G401 (cell line): Measurements from ENCODE around the gene RBP5. TPM values are rescaled to one million over a fixed set of nuclear protein-coding genes. Genes with fewer than 3 reads are reported as not detected.
"Not testable (repeated sequence)": the region's sequence is repeated elsewhere in the genome, so short reads cannot be mapped to it uniquely, and the experiment has no call there.

Source experiments
- DNase-seq: peaks from one replicate; pipeline ENCODE4 v3.0.0-alpha.2; 2015; ENCODE audit warnings: low spot score
- in situ Hi-C: cut with HindIII; loops from 2 replicates; pipeline ENCODE4 v1.10.0; 2016; ENCODE audit warnings: low sequenced_read_pairs, mixed read lengths
- total RNA-seq: library from RNA; depleted of rRNA; stranded (reverse); fragments of >200 nt; shearing (Covaris generic); gene quantifications from 2 replicates; pipeline ENCODE4 v1.2.3, GENCODE V29; 2014

Gene RBP5
- total RNA-seq, 1 experiment from 2014 or later = not detected

GRCh38 chr12:7108003-7108795 lies 20.5 kb downstream of the RBP5 start:
- in situ Hi-C loops = loop anchor here (10.0 kb wide), 1 partner anchor 57 kb away; no protein-coding TSS in a partner anchor

GRCh38 chr12:7107636-7108002 lies 21.1 kb downstream of the RBP5 start:
- in situ Hi-C loops = loop anchor here (10.0 kb wide), 1 partner anchor 57 kb away; no protein-coding TSS in a partner anchor
- DNase-seq = peak; percentile 12

More at GRCh38 chr12:7108003-7108795, 20.5 kb downstream of the RBP5 start:
- DNase-seq = peak; percentile 34

- in situ Hi-C loops = loop anchor here (10.0 kb wide), 1 partner anchor 58 kb away; no protein-coding TSS in a partner anchor
- not testable (repeated sequence) for DNase-seq
Observed at GRCh38 chr12:7107181-7107580, 21.5 kb downstream of the RBP5 start.

GRCh38 chr12:7106082-7106481 lies 22.6 kb downstream of the RBP5 start:
- in situ Hi-C loops = loop anchor here (10.0 kb wide), 1 partner anchor 59 kb away; no protein-coding TSS in a partner anchor
- no peak for DNase-seq

- in situ Hi-C loops = loop anchor here (10.0 kb wide), 1 partner anchor 61 kb away; no protein-coding TSS in a partner anchor
Observed at GRCh38 chr12:7103837-7104584, 24.7 kb downstream of the RBP5 start.

GRCh38 chr12:7102582-7102981 lies 26.1 kb downstream of the RBP5 start:
- DNase-seq = no peak
- in situ Hi-C loops = loop anchor here (10.0 kb wide), 1 partner anchor 62 kb away; no protein-coding TSS in a partner anchor

More at GRCh38 chr12:7103837-7104584, 24.7 kb downstream of the RBP5 start:
- no peak for DNase-seq

- no peak for DNase-seq
- in situ Hi-C loops = loop anchor here (10.0 kb wide), 1 partner anchor 63 kb away; no protein-coding TSS in a partner anchor
Observed at GRCh38 chr12:7101694-7102131, 27.0 kb downstream of the RBP5 start.

- no peak for DNase-seq
- in situ Hi-C loops = loop anchor here (10.0 kb wide), 1 partner anchor 64 kb away; no protein-coding TSS in a partner anchor
Observed at GRCh38 chr12:7101047-7101693, 27.5 kb downstream of the RBP5 start.

GRCh38 chr12:7100239-7100638 lies 28.4 kb downstream of the RBP5 start:
- in situ Hi-C loops = loop anchor here (10.0 kb wide), 1 partner anchor 65 kb away; no protein-coding TSS in a partner anchor

GRCh38 chr12:7099290-7099996 lies 29.2 kb downstream of the RBP5 start:
- in situ Hi-C loops = no loop called here
- DNase-seq = no peak

More at GRCh38 chr12:7100239-7100638, 28.4 kb downstream of the RBP5 start:
- DNase-seq = no peak

GRCh38 chr12:7096979-7097378 lies 31.7 kb downstream of the RBP5 start:
- DNase-seq = peak; percentile 36
- in situ Hi-C loops = no loop called here

- in situ Hi-C loops = no loop called here
- no peak for DNase-seq
Observed at GRCh38 chr12:7096006-7096932, 32.4 kb downstream of the RBP5 start.

GRCh38 chr12:7093892-7094291 lies 34.8 kb downstream of the RBP5 start:
- no peak for DNase-seq
- in situ Hi-C loops = no loop called here

GRCh38 chr12:7093486-7093885 lies 35.2 kb downstream of the RBP5 start:
- no peak for DNase-seq
- in situ Hi-C loops = no loop called here

GRCh38 chr12:7092986-7093460 lies 35.7 kb downstream of the RBP5 start:
- in situ Hi-C loops = no loop called here
- no peak for DNase-seq

GRCh38 chr12:7092229-7092985 lies 36.3 kb downstream of the RBP5 start, which contains the start of gene C1R:
TSS of gene C1R (minus strand) at chr12:7092445. CDS start at chr12:7092388, 57 bp downstream.
- DNase-seq = peak; percentile 72
- in situ Hi-C loops = no loop called here
